OCI-LY1 (cell line): Measurements from ENCODE around the gene OSBPL3.

Experiments used
- H2AFZ ChIP-seq: fragments of 200-600 bp; sonication (generic), shearing (Covaris generic); 2 replicates; pipeline ENCODE4 v1.6.0; 2014; ENCODE audit warnings: antibody characterized with exemption, mild to moderate bottlenecking, low read length
- H3F3A ChIP-seq: fragments of 200-600 bp; sonication (generic), shearing (Covaris generic); 2 replicates; pipeline ENCODE4 v1.6.0; 2014; ENCODE audit warnings: mild to moderate bottlenecking, antibody characterized with exemption, low read length, moderate library complexity; ENCODE audit not compliant: insufficient read depth
- H3K27ac ChIP-seq: fragments of 200-600 bp; sonication (generic); 2 replicates; pipeline ENCODE4 v1.5.1; 2014; ENCODE audit warnings: low read length, mixed run types, mild to moderate bottlenecking, low read depth; ENCODE audit not compliant: poor library complexity, severe bottlenecking
- H3K27me3 ChIP-seq: fragments of 200-600 bp; sonication (generic); 2 replicates; pipeline ENCODE4 v1.6.0; 2014; ENCODE audit warnings: antibody characterized with exemption, mild to moderate bottlenecking, low read length, moderate library complexity; ENCODE audit not compliant: insufficient read depth
- H3K36me3 ChIP-seq: fragments of 200-600 bp; sonication (generic); 2 replicates; pipeline ENCODE4 v1.6.1; 2014; ENCODE audit warnings: mild to moderate bottlenecking, antibody characterized with exemption, low read length, moderate library complexity, mixed read lengths; ENCODE audit not compliant: insufficient read depth
- H3K4me1 ChIP-seq: fragments of 200-600 bp; sonication (generic); 2 replicates; pipeline ENCODE4 v1.5.1; 2014; ENCODE audit warnings: mild to moderate bottlenecking, low read length, moderate library complexity; ENCODE audit not compliant: insufficient read depth, severe bottlenecking
- H3K4me2 ChIP-seq: fragments of 200-600 bp; sonication (generic), shearing (Covaris generic); 2 replicates; pipeline ENCODE4 v1.6.1; 2014; ENCODE audit warnings: low read length
- H3K4me3 ChIP-seq: fragments of 200-600 bp; sonication (generic); 2 replicates; pipeline ENCODE4 v1.5.1; 2014; ENCODE audit warnings: low read length, low read depth, mild to moderate bottlenecking, mixed read lengths; ENCODE audit not compliant: poor library complexity, severe bottlenecking
- H3K79me2 ChIP-seq: fragments of 200-600 bp; shearing (Covaris generic); 2 replicates; pipeline ENCODE4 v1.6.1; 2016; ENCODE audit warnings: mixed run types, low read length, mixed read lengths; ENCODE audit not compliant: insufficient read depth
- H3K9ac ChIP-seq: fragments of 200-600 bp; sonication (generic), shearing (Covaris generic); 2 replicates; pipeline ENCODE4 v1.6.1; 2014; ENCODE audit warnings: mild to moderate bottlenecking, low read length, mixed read lengths
- H3K9me2 ChIP-seq: fragments of 200-600 bp; sonication (generic), shearing (Covaris generic); 2 replicates; pipeline ENCODE4 v1.6.1; 2014; ENCODE audit warnings: low read depth, mild to moderate bottlenecking, low read length, mixed read lengths
- H3K9me3 ChIP-seq: fragments of 200-600 bp; shearing (Covaris generic); 2 replicates; pipeline ENCODE4 v1.6.1; 2014; ENCODE audit warnings: low read length, mixed read lengths
- H4K20me1 ChIP-seq: fragments of 200-600 bp; sonication (generic), shearing (Covaris generic); 2 replicates; pipeline ENCODE4 v1.6.0; 2016; ENCODE audit warnings: mild to moderate bottlenecking, low read length; ENCODE audit not compliant: insufficient read depth
- EZH2 ChIP-seq: fragments of 200-600 bp; sonication (generic), shearing (Covaris generic); IDR thresholded peaks from 2 replicates; pipeline ENCODE4 v1.8.0; 2017; ENCODE audit warnings: borderline replicate concordance, mixed run types, mild to moderate bottlenecking, antibody characterized with exemption, low read length, moderate library complexity, mixed read lengths
- TF ChIP-seq, protein P1 (sequence below): fragments of 200-600 bp; sonication (generic), shearing (Covaris generic); IDR thresholded peaks from 2 replicates; pipeline ENCODE4 v1.5.1; 2017; ENCODE audit warnings: mild to moderate bottlenecking, antibody characterized with exemption, low read length, moderate library complexity, mixed read lengths

OSBPL3 gene

DNA sequence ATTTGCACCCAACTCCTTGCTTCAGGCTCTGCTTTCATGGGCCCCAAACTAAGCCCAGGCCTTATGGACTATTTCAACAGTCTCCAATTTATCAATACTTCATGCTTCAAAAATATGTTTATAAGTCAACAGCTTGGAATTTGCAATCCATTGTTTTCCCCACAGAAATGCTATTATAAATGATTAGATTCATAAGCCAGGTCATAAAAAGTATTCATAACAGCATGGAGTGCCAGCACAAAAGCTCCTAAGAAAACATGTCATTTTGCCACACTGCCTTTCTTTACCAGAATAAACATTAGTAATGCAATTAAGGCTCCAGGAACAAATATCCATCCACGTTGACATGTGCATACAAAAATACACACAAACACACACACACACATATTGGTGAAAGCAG is 30.1 kb downstream of the OSBPL3 start:
- H3K79me2 ChIP-seq = peaks cover 100% of the 10 kb centered on the region
- no peak overlapping the region for H2AFZ ChIP-seq
- H3K27ac ChIP-seq = no peak overlapping the region
- H3K9ac ChIP-seq = no peak overlapping the region
- 0 out of 2 replicates have a peak, but pooled peaks cover 2% of the 10 kb centered on the region for H3K36me3 ChIP-seq
- peaks cover 3% of the 10 kb centered on the region; the same call in 1 of the 2 replicates for H4K20me1 ChIP-seq
- H3F3A ChIP-seq = no peaks in the 10 kb centered on the region
- H3K4me3 ChIP-seq = no peak overlapping the region
- no peaks in the 10 kb centered on the region for H3K9me3 ChIP-seq
- H3K4me2 ChIP-seq = no peak overlapping the region
- peaks cover 97% of the 10 kb centered on the region for H3K4me1 ChIP-seq
- no peaks in the 10 kb centered on the region for H3K9me2 ChIP-seq
- TF ChIP-seq EZH2 = no peak
- H3K27me3 ChIP-seq = no peaks in the 10 kb centered on the region

DNA sequence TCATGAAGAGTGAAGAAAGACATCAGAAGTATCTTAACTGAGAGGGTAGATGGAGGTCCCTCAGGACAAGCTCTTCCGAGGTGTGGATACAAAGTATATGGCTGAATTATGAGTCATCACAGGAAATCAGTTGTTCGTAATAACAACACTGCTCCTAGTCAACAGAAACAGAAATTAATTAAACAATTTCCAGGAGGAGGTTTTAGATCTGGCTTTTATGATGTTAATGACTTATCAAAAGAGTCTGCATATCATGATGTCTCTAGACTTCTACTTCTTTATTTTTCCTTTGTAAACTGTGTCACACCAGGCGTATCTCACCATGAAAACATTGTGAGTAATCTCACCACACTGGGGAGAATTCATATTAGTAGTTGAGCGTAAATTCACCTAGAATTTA is 31.2 kb downstream of the OSBPL3 start:
- Histone ChIP-seq H3K9me2 (no peaks in the 10 kb centered on the region), H3K27me3 (no peaks in the 10 kb centered on the region), H3K4me1 (peaks cover 86% of the 10 kb centered on the region), H3K79me2 (peaks cover 99% of the 10 kb centered on the region), H3K27ac (no peak overlapping the region), H3K9ac (no peak overlapping the region), H2AFZ (no peak overlapping the region), H3K4me2 (no peak overlapping the region), H3K36me3 (0 out of 2 replicates have a peak, but pooled peaks cover 2% of the 10 kb centered on the region), H3K9me3 (no peaks in the 10 kb centered on the region), H3F3A (no peaks in the 10 kb centered on the region), H3K4me3 (no peak overlapping the region), H4K20me1 (peaks cover 3% of the 10 kb centered on the region; the same call in 1 of the 2 replicates)
- TF ChIP-seq, protein P1, sequence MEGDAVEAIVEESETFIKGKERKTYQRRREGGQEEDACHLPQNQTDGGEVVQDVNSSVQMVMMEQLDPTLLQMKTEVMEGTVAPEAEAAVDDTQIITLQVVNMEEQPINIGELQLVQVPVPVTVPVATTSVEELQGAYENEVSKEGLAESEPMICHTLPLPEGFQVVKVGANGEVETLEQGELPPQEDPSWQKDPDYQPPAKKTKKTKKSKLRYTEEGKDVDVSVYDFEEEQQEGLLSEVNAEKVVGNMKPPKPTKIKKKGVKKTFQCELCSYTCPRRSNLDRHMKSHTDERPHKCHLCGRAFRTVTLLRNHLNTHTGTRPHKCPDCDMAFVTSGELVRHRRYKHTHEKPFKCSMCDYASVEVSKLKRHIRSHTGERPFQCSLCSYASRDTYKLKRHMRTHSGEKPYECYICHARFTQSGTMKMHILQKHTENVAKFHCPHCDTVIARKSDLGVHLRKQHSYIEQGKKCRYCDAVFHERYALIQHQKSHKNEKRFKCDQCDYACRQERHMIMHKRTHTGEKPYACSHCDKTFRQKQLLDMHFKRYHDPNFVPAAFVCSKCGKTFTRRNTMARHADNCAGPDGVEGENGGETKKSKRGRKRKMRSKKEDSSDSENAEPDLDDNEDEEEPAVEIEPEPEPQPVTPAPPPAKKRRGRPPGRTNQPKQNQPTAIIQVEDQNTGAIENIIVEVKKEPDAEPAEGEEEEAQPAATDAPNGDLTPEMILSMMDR = no peak
- TF ChIP-seq EZH2 = no peak

DNA sequence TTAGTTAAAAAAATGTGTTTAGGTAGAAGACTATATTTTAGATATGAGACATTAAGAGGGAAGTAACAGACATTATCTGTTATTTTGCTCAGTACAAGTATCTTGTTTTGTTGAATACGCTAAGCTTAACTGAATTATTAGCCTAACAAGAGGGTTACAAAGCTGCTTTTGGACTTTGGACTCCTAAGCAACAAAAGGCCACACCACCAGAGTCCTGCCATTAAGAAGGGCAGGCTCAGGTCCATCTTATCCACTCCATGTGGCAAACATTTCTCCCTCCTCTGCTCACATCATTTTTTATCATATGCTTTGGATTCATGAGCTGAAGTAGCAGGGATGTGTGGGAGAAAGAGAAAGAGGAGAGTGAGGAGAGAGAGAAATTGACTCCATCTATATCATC is 33.5 kb downstream of the OSBPL3 start:
- peaks cover 98% of the 10 kb centered on the region for H3K79me2 ChIP-seq
- no peaks in the 10 kb centered on the region for H3K9me3 ChIP-seq
- H3K27me3 ChIP-seq = no peaks in the 10 kb centered on the region
- no peak overlapping the region for H3K4me2 ChIP-seq
- peaks cover 3% of the 10 kb centered on the region; the same call in 1 of the 2 replicates for H4K20me1 ChIP-seq
- H2AFZ ChIP-seq = no peak overlapping the region
- no peak overlapping the region for H3K9ac ChIP-seq
- H3K27ac ChIP-seq = peak overlapping the region; percentile 0
- no peak for TF ChIP-seq EZH2
- TF ChIP-seq, protein P1 = no peak
- no peak overlapping the region for H3K4me3 ChIP-seq
- no peaks in the 10 kb centered on the region for H3F3A ChIP-seq
- no peaks in the 10 kb centered on the region for H3K9me2 ChIP-seq
- 0 out of 2 replicates have a peak, but pooled peaks cover 2% of the 10 kb centered on the region for H3K36me3 ChIP-seq
- peaks cover 86% of the 10 kb centered on the region for H3K4me1 ChIP-seq

DNA sequence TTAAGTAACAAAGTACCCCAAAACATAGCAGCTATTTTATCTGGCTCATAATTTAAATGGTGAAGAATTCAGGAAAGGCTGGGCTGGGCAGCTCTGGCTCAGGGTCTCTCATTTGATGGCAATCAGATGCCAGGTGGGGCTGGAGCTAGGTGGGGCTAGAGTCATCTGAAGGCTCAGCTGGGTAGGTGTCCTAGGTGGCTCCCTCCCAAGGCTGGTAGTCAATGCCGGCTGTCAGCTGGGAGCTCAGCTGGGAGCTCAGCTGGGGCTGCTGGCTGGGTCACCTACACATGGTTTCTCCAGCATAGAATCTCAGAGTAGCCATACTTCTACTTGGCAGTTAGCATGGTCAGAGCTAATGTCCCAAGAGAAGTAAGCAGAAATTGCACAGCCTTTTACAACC is 34.1 kb downstream of the OSBPL3 start:
- no peaks in the 10 kb centered on the region for H3K9me2 ChIP-seq
- 0 out of 2 replicates have a peak, but pooled peaks cover 2% of the 10 kb centered on the region for H3K36me3 ChIP-seq
- peaks cover 86% of the 10 kb centered on the region for H3K4me1 ChIP-seq
- no peaks in the 10 kb centered on the region for H3K9me3 ChIP-seq
- H2AFZ ChIP-seq = no peak overlapping the region
- peak overlapping the region; percentile 0 for H3K27ac ChIP-seq
- no peaks in the 10 kb centered on the region for H3K27me3 ChIP-seq
- peaks cover 98% of the 10 kb centered on the region for H3K79me2 ChIP-seq
- H3K9ac ChIP-seq = no peak overlapping the region
- H3F3A ChIP-seq = no peaks in the 10 kb centered on the region
- H3K4me3 ChIP-seq = no peak overlapping the region
- H3K4me2 ChIP-seq = no peak overlapping the region
- TF ChIP-seq, protein P1 = peak; percentile 23; the same call in 1 of the 2 replicates
- no peak for TF ChIP-seq EZH2
- peaks cover 3% of the 10 kb centered on the region; the same call in 1 of the 2 replicates for H4K20me1 ChIP-seq
